CD4-positive, alpha-beta T cell treated with Interleukin-15 for 1 hour (primary cell): ENCODE measurements around the gene PKNOX2.

Experiments used
- DNase-seq: peaks from one replicate; pipeline ENCODE4 v3.0.0-alpha.2; 2020

The PKNOX2 gene

DNA sequence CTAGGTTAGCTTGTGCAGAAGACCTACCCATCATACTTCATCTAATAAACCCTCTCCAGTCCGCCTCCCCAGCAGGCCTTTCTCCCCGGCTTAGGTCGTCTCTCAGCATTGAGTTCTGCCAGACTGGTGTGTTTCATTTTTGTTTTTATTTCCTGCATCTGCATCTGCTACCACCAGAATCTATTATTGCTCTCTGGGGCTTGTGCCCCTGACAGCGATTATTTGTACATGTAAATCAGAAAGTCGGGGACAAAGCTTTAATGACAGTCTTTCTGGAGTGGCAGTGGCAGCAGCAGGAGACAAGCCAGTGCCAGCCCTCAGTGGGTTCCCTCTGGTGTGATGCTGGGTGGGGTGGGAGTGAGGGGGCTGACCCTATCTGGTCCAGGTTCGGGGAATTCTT lies 127.5 kb downstream of the PKNOX2 start:
- no peak for DNase-seq

DNA sequence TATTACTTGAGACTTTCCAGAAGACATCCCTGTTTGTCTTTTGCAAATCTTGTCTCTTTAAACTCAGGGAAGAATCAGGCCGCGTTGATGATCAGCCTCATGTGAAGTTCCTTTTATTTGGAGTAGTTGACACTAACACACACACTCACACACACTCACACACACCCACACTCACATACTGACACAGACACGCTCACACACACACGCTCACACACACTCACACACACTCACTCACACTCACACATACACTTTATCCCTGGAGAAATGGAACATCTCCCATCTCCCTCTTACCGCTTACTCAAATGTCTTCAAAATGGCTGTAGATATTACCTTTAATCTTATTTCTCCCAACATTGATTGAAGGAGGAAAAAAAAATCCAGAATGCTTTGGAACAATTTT lies 129.0 kb downstream of the PKNOX2 start:
- no peak for DNase-seq

DNA sequence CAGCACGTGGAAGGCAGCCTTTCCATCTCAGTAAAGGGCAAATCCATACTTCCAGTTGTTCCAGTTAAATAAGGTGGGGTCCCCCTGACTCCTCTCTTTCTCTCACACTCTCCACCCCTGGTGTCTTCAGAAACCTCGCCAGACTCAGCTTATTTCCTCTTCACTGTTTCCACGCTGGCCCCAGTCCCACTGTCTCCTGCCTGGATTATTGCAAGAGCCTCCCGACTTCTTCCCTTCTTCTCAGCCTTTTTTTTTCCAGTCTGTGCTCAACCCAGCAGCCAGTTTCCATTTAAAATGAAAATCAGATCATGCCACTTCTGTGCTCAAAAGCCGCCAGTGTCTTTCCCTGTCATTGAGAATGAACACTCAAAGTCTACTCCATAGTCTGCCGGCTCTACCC lies 131.4 kb downstream of the PKNOX2 start:
- no peak for DNase-seq

- DNase-seq = no peak
These were observed 132.9 kb downstream of the PKNOX2 start for GRCh38 chr11:125297346-125297915.

GRCh38 chr11:125299061-125299615 lies 134.6 kb downstream of the PKNOX2 start:
- DNase-seq = no peak

- no peak for DNase-seq
These were observed 135.3 kb downstream of the PKNOX2 start for GRCh38 chr11:125299821-125300220.

- no peak for DNase-seq
These were observed 136.3 kb downstream of the PKNOX2 start for GRCh38 chr11:125300791-125301218.

DNA sequence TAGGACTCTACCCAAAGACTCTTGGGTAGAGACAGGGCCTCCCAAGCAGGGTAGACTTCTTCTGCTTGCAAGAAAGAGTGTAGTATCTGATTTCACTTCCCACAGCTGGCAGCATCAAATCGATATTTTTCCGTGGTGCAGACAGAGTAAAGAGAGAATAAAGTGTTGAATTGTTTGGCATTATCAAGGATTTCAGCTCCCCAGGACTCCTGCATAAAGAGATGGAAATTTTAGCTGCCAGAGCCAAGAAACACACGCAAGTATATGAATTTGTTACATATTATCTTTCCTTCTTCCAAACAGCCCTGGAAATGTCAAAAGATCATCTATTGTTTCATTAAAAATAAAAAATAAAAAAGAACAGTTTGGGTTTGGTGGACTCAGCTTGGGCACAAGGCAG lies 136.8 kb downstream of the PKNOX2 start:
- DNase-seq = no peak

GRCh38 chr11:125303186-125303585 lies 138.6 kb downstream of the PKNOX2 start:
- DNase-seq = no peak

- no peak for DNase-seq
These were observed 139.1 kb downstream of the PKNOX2 start for GRCh38 chr11:125303694-125304093.

DNA sequence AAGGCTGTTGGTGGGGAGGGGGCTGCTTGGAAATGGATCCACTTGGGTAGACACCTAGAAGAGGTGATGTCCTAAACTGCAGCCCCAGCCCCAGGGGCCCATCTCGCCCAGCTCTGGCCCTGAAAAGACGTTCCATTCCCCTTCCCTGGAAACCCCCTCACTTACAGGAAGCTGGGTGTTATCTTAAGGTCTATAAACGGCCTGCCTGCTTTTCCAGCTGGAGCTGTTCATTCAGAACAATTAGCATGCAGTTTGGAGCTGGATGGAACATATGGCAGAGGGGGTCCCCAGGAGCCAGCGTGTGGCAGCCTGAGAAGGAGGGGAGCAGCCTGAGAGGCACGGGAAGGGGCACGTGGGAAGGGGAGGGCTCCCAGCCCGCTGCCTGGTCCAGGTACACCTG lies 139.6 kb downstream of the PKNOX2 start:
- DNase-seq = no peak

DNA sequence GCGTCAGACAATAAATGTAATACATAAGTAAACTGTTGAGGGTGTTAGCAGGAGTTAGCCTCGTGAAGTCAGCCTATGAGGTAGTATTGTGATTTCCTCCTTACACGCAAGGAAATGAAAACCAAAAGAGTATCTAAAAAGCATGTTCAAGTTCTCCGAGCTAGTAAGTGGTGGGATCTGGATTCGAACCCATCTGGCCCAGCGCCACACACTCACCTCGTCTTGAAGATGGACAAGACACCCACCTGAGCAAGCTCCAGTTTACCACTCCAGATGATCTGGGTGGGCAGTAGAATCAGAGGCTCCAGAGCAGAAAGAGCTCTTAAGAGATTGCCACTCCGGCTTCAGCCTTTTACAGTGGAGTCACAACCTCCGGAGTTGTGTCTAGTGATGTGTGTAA lies 140.3 kb downstream of the PKNOX2 start:
- DNase-seq = no peak

DNA sequence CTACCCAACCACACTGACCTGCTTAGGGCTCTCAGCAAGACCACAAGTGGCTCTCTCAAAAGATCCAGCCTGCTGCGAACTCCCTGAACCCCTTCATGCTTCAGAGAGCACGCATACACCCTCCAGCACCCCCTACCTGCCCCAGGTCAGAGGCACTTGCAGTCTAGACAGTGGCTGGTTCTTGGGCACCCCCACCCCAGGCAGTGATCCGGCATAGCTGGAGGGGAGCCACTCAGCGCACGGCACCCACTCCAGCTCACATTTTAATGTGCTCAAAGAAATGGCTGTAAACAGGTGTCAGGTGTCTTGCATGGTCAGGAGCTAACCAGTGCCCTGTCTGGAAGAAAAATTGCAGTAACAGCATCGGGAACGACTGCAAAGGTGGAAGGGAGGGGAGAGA lies 140.8 kb downstream of the PKNOX2 start:
- DNase-seq = no peak

- DNase-seq = no peak
These were observed 141.9 kb downstream of the PKNOX2 start for GRCh38 chr11:125306476-125306875.

DNA sequence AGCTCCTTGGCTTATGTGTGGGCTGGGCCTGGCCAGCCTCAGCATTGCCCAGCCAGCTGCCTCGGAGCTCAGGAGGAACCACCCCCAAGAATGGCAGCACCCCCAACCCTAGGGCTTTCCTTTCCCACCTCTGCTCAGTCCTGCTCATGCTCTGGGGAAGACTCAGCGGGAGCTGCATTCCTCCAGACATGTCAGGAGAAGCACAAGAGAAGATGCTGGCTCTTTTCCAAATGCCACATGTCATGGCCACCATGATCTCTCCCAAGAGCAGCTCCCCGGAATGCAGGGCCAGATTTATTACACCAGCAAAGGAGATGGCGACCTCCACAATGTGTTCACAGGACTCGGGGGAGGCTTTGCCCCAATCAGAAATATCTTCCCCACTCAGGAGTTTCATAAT lies 143.7 kb downstream of the PKNOX2 start:
- no peak for DNase-seq

DNA sequence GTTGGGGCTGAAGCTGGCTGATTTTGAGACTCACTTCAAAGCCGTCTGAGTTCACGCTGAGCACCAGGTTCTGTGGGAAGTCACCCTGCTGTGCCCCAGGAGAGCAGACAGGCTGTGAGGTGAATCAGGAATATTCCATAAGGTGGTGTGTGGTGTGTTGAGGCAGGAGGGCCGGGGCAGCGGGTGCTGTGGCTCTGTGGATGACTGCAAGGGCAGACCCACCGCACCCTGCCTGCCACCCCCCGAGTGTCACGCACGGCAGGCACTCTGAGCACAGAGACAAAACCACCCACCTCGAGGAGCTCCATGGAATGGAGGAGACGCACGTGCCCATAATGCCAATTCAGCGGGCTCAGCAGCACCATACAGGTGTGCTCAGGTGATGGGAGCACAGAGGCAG lies 147.8 kb downstream of the PKNOX2 start:
- no peak for DNase-seq

DNA sequence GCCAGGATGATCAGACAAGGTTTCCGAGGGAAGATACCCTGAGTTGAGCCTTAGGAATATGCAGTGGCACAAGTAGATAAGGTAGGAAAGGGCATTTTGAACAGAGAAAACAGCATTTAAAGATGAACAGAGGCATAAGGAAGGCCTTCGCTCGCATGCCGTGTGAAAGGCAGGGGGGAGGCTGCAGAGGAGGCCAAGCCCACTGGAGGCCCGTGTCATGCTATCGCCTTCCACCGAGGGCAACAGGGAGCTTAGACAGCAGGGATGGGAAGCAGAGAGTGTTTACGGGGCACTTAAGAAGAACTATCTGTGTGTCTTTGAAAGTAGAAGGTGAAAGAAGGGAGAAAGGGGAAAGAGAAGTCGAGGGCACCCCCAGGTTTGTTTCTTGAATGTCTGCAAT lies 148.3 kb downstream of the PKNOX2 start:
- DNase-seq = no peak

DNA sequence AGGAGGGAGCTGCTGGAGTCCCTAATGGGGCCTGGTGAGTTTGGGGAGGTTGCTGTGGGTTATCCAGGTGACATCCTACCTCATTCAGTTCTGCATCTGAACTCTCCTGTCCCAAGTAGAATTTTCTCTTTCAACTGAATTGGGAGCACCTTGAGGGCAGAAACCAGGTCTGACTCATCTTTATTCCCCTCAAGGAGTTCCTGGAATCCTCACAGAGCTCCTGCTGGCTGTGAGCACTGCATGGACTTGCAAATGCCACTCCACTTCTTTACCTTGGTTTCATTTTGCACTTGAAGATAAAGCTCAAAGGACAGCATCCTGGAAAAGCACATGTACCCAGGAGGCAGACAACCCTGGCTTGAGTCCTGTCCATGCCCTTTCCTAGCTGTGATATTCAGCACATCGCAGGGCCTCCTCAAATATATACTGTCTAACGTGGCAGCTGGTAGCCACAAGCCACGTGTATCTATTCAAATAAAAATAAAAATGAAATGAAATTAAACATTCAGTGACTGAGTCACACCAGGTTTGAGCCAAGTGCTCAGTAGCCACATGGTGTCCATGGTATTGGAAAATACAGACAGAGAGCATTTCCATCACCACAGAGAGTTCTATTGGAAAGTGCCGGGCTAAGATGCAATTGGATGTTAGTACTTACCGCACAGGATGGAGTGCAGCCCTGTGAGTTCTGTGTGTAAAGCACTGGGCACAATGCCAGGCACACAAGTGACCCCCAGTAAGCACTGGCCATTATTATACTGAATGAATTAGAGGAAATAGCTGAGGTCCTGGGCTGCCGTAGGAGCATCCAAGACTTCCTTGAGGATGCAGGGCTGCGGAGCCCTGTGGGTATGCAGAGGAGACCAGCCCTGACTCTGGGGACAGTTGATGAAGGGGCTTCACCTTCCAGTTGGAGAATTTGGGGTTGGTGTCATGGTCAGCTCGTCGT lies 149.0 kb downstream of the PKNOX2 start:
- no peak for DNase-seq

- DNase-seq = no peak
These were observed 149.9 kb downstream of the PKNOX2 start for GRCh38 chr11:125314276-125315078.

DNA sequence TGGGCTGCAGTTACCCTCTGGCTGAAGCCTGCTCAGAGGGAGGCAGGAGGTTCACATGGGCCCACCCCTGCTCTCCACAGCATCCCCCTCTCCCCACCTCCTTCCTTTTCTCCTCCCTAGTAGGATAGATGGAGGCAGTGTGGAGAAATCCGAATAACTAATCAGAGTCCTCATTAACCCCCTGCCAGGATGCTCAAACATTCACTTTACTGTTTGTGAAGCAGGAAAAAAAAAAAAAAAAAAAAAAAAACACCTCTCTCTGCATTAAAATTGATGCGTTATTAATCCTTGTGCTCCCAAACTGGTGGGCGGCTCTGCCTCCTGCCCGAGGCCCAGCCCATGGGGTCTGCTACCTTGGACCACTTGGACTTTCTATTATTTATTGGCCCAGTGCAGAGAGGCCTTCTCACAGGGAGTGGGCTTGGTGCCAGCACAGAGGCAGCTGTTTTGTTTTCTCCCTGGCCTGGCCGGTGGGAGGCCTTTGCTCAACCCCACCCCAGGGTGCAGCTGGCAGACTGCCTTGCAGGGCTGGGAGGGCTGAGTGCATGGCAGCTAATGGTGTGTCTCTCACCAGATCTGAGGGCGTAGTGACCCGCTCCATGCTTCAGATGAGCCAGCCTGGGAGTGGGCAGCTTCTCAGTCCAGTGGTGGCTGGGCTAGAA lies 150.7 kb downstream of the PKNOX2 start:
- no peak for DNase-seq

DNA sequence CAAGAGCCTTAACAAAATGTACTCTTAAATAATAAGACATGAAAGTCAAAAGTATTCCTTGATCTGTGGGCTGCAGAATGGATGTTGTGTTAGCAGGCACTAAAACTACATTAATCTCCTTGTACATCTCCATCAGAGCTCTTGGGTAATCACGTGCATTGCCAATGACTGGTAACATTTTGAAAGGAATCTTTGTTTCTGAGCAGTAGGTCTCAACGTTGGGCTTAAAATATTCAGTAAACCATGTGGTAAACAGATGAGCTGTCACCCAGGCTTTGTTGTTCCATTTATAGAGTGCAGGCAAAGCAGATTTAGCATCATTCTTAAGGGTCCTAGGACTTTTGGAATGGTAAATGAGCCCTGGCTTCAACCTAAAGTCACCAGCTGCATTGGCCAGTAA lies 152.9 kb downstream of the PKNOX2 start:
- no peak for DNase-seq

GRCh38 chr11:125319649-125320048 lies 155.1 kb downstream of the PKNOX2 start:
- DNase-seq = no peak
